Activated CD4-positive, alpha-beta T cell treated with anti-CD3 and anti-CD28 coated beads, Interleukin-2, amount 10 ng/mL, durations not matched to agents 7 days and 5 days (primary cell): ENCODE data around the gene DUSP18. TPM values are rescaled to one million over a fixed set of nuclear protein-coding genes. Genes with fewer than 3 reads are reported as not detected.

Experiments
- CTCF ChIA-PET: fragments of 350-600 bp; sonication (Branson Sonifier 250); formaldehyde crosslinking; loops from one replicate; lab custom pipeline; 2021; ENCODE audit warnings: antibody characterized with exemption; lab: Charles Lee
- POLR2A ChIA-PET: fragments of 350-600 bp; sonication (Branson Sonifier 250); formaldehyde crosslinking; loops from one replicate; lab custom pipeline; 2021; ENCODE audit warnings: antibody characterized with exemption; lab: Charles Lee
- DNase-seq: peaks from one replicate; pipeline ENCODE4 v3.0.0-alpha.2; 2020
- H3K27ac Mint-ChIP-seq: one replicate; pipeline ENCODE4 v1.8.0; 2021; ENCODE audit warnings: mild to moderate bottlenecking, moderate library complexity, mixed read lengths
- H3K27me3 Mint-ChIP-seq: one replicate; pipeline ENCODE4 v1.8.0; 2021; ENCODE audit warnings: mixed read lengths
- H3K36me3 Mint-ChIP-seq: one replicate; pipeline ENCODE4 v1.8.0; 2021; ENCODE audit warnings: low read depth, mixed read lengths
- H3K4me1 Mint-ChIP-seq: one replicate; pipeline ENCODE4 v1.8.0; 2021; ENCODE audit warnings: mixed read lengths
- H3K4me3 Mint-ChIP-seq: one replicate; pipeline ENCODE4 v1.8.0; 2021; ENCODE audit warnings: mild to moderate bottlenecking, moderate library complexity, mixed read lengths
- H3K9me3 Mint-ChIP-seq: one replicate; pipeline ENCODE4 v1.8.0; 2021; ENCODE audit warnings: mixed read lengths
- total RNA-seq, 2 experiments: library from RNA; stranded (reverse); gene quantifications; one replicate each; pipeline ENCODE4 v1.2.3, GENCODE V29; 2021

DUSP18 gene
- total RNA-seq, 2 experiments from 2014 or later: 9.8 to 12.2 TPM

GRCh38 chr22:30673136-30673535 is 5.5 kb upstream of the DUSP18 start:
- peaks cover 6% of the 10 kb centered on the region for H3K4me1 Mint-ChIP-seq
- POLR2A ChIA-PET: interaction anchor here (1.1 kb wide), 1 partner anchor 9 kb away, joined by 3 read pairs; no protein-coding TSS in a partner anchor
- peaks cover 5% of the 10 kb centered on the region for H3K27me3 Mint-ChIP-seq
- H3K36me3 Mint-ChIP-seq: no peaks in the 10 kb centered on the region
- CTCF ChIA-PET: interaction anchor here (1.2 to 1.4 kb wide), 2 partner anchors 14 to 38 kb away, joined by 3 to 4 read pairs; partner anchors contain the start of gene SLC35E4
- no peaks in the 10 kb centered on the region for H3K9me3 Mint-ChIP-seq
- H3K27ac Mint-ChIP-seq: no peak overlapping the region
- H3K4me3 Mint-ChIP-seq: no peak overlapping the region
- DNase-seq: no peak

- no peak for DNase-seq
- Mint-ChIP-seq H3K36me3 (peaks cover 2% of the 10 kb centered on the region), H3K27ac (no peak overlapping the region), H3K9me3 (no peaks in the 10 kb centered on the region), H3K4me3 (no peak overlapping the region), H3K4me1 (peaks cover 14% of the 10 kb centered on the region), H3K27me3 (peaks cover 3% of the 10 kb centered on the region)
- ChIA-PET POLR2A (no interaction called here), CTCF (interaction anchor here (0.5 to 1.8 kb wide), 5 partner anchors 8 to 723 kb away, joined by 3 to 6 read pairs (median 3); no protein-coding TSS in a partner anchor)
These were observed 3.4 kb upstream of the DUSP18 start for GRCh38 chr22:30671071-30671470.

- H3K4me1 Mint-ChIP-seq: peaks cover 24% of the 10 kb centered on the region
These were observed 673 bp upstream of the DUSP18 start for GRCh38 chr22:30668386-30668710.

GRCh38 chr22:30667107-30667493 is 575 bp downstream of the DUSP18 start:
- H3K36me3 Mint-ChIP-seq: peaks cover 18% of the 10 kb centered on the region
- DNase-seq: no peak
- no peaks in the 10 kb centered on the region for H3K9me3 Mint-ChIP-seq
- ChIA-PET CTCF (interaction anchor here (0.9 to 2.0 kb wide), 7 partner anchors 9 to 418 kb away, joined by 3 to 8 read pairs (median 3); partner anchors contain the start of gene SLC35E4), POLR2A (no interaction called here)
- H3K4me3 Mint-ChIP-seq: peak overlapping the region; percentile 95
- H3K27me3 Mint-ChIP-seq: peaks cover 3% of the 10 kb centered on the region
- peaks cover 24% of the 10 kb centered on the region for H3K4me1 Mint-ChIP-seq
- peak overlapping the region; percentile 91 for H3K27ac Mint-ChIP-seq

More at GRCh38 chr22:30668386-30668710, 673 bp upstream of the DUSP18 start:
- H3K36me3 Mint-ChIP-seq: peaks cover 10% of the 10 kb centered on the region
- peak overlapping the region; percentile 95 for H3K4me3 Mint-ChIP-seq
- DNase-seq: no peak
- ChIA-PET CTCF (interaction anchor here (1.4 to 1.7 kb wide), 3 partner anchors 26 to 87 kb away, joined by 3 to 8 read pairs (median 4); partner anchors contain the start of gene SLC35E4), POLR2A (interaction anchor here (0.6 kb wide), 1 partner anchor 22 kb away, joined by 5 read pairs; no protein-coding TSS in a partner anchor)
- H3K27me3 Mint-ChIP-seq: peaks cover 3% of the 10 kb centered on the region
- no peaks in the 10 kb centered on the region for H3K9me3 Mint-ChIP-seq
- peak overlapping the region; percentile 46 for H3K27ac Mint-ChIP-seq

- H3K4me1 Mint-ChIP-seq: peaks cover 24% of the 10 kb centered on the region
- H3K27me3 Mint-ChIP-seq: peaks cover 3% of the 10 kb centered on the region
- CTCF ChIA-PET: no interaction called here
- H3K4me3 Mint-ChIP-seq: no peak overlapping the region
- H3K27ac Mint-ChIP-seq: no peak overlapping the region
- H3K9me3 Mint-ChIP-seq: no peaks in the 10 kb centered on the region
- POLR2A ChIA-PET: no interaction called here
- DNase-seq: no peak
- H3K36me3 Mint-ChIP-seq: peaks cover 20% of the 10 kb centered on the region
These were observed 1.9 kb downstream of the DUSP18 start for GRCh38 chr22:30665786-30666185.

GRCh38 chr22:30665266-30665665 is 2.4 kb downstream of the DUSP18 start:
- Mint-ChIP-seq H3K27ac (no peak overlapping the region), H3K9me3 (no peaks in the 10 kb centered on the region), H3K36me3 (peaks cover 20% of the 10 kb centered on the region), H3K4me1 (peaks cover 24% of the 10 kb centered on the region), H3K27me3 (peaks cover 3% of the 10 kb centered on the region), H3K4me3 (no peak overlapping the region)
- ChIA-PET POLR2A (no interaction called here), CTCF (no interaction called here)
- no peak for DNase-seq

GRCh38 chr22:30664798-30665197 is 2.9 kb downstream of the DUSP18 start:
- CTCF ChIA-PET: interaction anchor here (1.8 kb wide), 1 partner anchor 15 kb away, joined by 7 read pairs; no protein-coding TSS in a partner anchor
- no peak for DNase-seq
- no peaks in the 10 kb centered on the region for H3K9me3 Mint-ChIP-seq
- H3K27me3 Mint-ChIP-seq: peaks cover 3% of the 10 kb centered on the region
- POLR2A ChIA-PET: no interaction called here
- H3K27ac Mint-ChIP-seq: no peak overlapping the region
- H3K4me3 Mint-ChIP-seq: no peak overlapping the region
- peaks cover 24% of the 10 kb centered on the region for H3K4me1 Mint-ChIP-seq
- peaks cover 23% of the 10 kb centered on the region for H3K36me3 Mint-ChIP-seq

GRCh38 chr22:30662040-30662439 is 5.6 kb downstream of the DUSP18 start:
- peaks cover 16% of the 10 kb centered on the region for H3K4me1 Mint-ChIP-seq
- CTCF ChIA-PET: interaction anchor here (1.1 to 1.3 kb wide), 2 partner anchors 18 to 23 kb away, joined by 3 read pairs; no protein-coding TSS in a partner anchor
- DNase-seq: no peak

GRCh38 chr22:30655532-30655931 is 12.1 kb downstream of the DUSP18 start:
- no peak for DNase-seq
- H3K27me3 Mint-ChIP-seq: no peaks in the 10 kb centered on the region
- no peak overlapping the region for H3K27ac Mint-ChIP-seq
- H3K4me3 Mint-ChIP-seq: no peak overlapping the region
- ChIA-PET POLR2A (no interaction called here), CTCF (interaction anchor here (0.6 to 0.7 kb wide), 3 partner anchors 109 to 1179 kb away, joined by 3 to 4 read pairs (median 4); no protein-coding TSS in a partner anchor)
- peaks cover 9% of the 10 kb centered on the region for H3K36me3 Mint-ChIP-seq
- H3K4me1 Mint-ChIP-seq: peaks cover 15% of the 10 kb centered on the region
- no peaks in the 10 kb centered on the region for H3K9me3 Mint-ChIP-seq

More at GRCh38 chr22:30662040-30662439, 5.6 kb downstream of the DUSP18 start:
- Mint-ChIP-seq H3K4me3 (no peak overlapping the region), H3K27me3 (no peaks in the 10 kb centered on the region), H3K27ac (no peak overlapping the region), H3K36me3 (peaks cover 26% of the 10 kb centered on the region), H3K9me3 (no peaks in the 10 kb centered on the region)
- POLR2A ChIA-PET: no interaction called here

GRCh38 chr22:30654361-30654760 is 13.3 kb downstream of the DUSP18 start:
- no peaks in the 10 kb centered on the region for H3K9me3 Mint-ChIP-seq
- peaks cover 24% of the 10 kb centered on the region for H3K4me1 Mint-ChIP-seq
- POLR2A ChIA-PET: no interaction called here
- DNase-seq: no peak
- no peaks in the 10 kb centered on the region for H3K27me3 Mint-ChIP-seq
- H3K36me3 Mint-ChIP-seq: peaks cover 3% of the 10 kb centered on the region
- H3K27ac Mint-ChIP-seq: no peak overlapping the region
- H3K4me3 Mint-ChIP-seq: no peak overlapping the region
- CTCF ChIA-PET: no interaction called here

- Mint-ChIP-seq H3K4me1 (peaks cover 31% of the 10 kb centered on the region), H3K4me3 (no peak overlapping the region), H3K36me3 (peaks cover 6% of the 10 kb centered on the region), H3K9me3 (no peaks in the 10 kb centered on the region), H3K27me3 (no peaks in the 10 kb centered on the region), H3K27ac (no peak overlapping the region)
- CTCF ChIA-PET: no interaction called here
- DNase-seq: no peak
- POLR2A ChIA-PET: no interaction called here
These were observed 14.8 kb downstream of the DUSP18 start for GRCh38 chr22:30652852-30653251.

- H3K36me3 Mint-ChIP-seq: peaks cover 6% of the 10 kb centered on the region
- no peaks in the 10 kb centered on the region for H3K9me3 Mint-ChIP-seq
- no peak for DNase-seq
- no peaks in the 10 kb centered on the region for H3K27me3 Mint-ChIP-seq
- POLR2A ChIA-PET: no interaction called here
- CTCF ChIA-PET: interaction anchor here (0.6 to 4.0 kb wide), 12 partner anchors 9 to 105 kb away, joined by 3 to 23 read pairs (median 6); partner anchors contain the start of genes DUSP18, PES1 and SLC35E4
- H3K27ac Mint-ChIP-seq: no peak overlapping the region
- peaks cover 31% of the 10 kb centered on the region for H3K4me1 Mint-ChIP-seq
- no peak overlapping the region for H3K4me3 Mint-ChIP-seq
These were observed 17.1 kb downstream of the DUSP18 start for GRCh38 chr22:30650508-30651116.

GRCh38 chr22:30649430-30650007 is 18.2 kb downstream of the DUSP18 start:
- peaks cover 6% of the 10 kb centered on the region for H3K36me3 Mint-ChIP-seq
- peak overlapping the region; percentile 83 for H3K27ac Mint-ChIP-seq
- H3K27me3 Mint-ChIP-seq: no peaks in the 10 kb centered on the region
- peaks cover 33% of the 10 kb centered on the region for H3K4me1 Mint-ChIP-seq
- ChIA-PET POLR2A (no interaction called here), CTCF (interaction anchor here (0.6 to 4.0 kb wide), 15 partner anchors 10 to 141 kb away, joined by 3 to 23 read pairs (median 4); partner anchors contain the start of genes DUSP18, PES1 and SLC35E4)
- DNase-seq: peak; percentile 69
- no peaks in the 10 kb centered on the region for H3K9me3 Mint-ChIP-seq
- no peak overlapping the region for H3K4me3 Mint-ChIP-seq
